NT2/D1 (cell line): ENCODE results near the gene BSG.

ENCODE experiments used
- SUZ12 ChIP-seq: IDR thresholded peaks from 2 replicates; pipeline ENCODE4 v1.6.1; 2011; ENCODE audit not compliant: insufficient read length, insufficient read depth; ENCODE audit errors: extremely low read depth
- YY1 ChIP-seq: IDR thresholded peaks from 2 replicates; pipeline ENCODE4 v1.6.1; 2011; ENCODE audit not compliant: insufficient read length, insufficient read depth
- ZNF274 ChIP-seq: IDR thresholded peaks from 2 replicates; pipeline ENCODE4 v1.6.1; 2011; ENCODE audit warnings: mild to moderate bottlenecking, low read depth, low read length

DNA sequence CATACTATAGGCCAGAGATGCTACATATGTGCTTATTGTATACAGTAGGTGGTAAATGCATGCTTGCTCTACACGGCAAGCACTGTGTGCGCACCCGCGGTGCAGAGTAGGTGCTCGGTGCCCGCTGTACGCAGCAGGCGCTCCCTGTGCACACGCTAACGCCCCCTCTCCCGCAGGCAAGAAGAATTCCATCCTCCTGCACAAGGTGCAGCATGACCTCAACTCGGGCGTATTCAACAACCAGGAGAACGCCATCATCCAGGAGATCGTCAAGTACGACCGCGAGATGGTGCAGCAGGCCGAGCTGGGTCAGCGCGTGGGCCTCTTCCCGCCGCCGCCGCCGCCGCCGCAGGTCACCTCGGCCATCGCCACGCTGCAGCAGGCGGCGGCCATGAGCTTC, 43.2 kb downstream of the BSG start:
- no peak for TF ChIP-seq SUZ12
- no peak for TF ChIP-seq ZNF274
- no peak for TF ChIP-seq YY1
